ENCODE measurements around the gene ZSWIM5.

The ZSWIM5 gene

DNA sequence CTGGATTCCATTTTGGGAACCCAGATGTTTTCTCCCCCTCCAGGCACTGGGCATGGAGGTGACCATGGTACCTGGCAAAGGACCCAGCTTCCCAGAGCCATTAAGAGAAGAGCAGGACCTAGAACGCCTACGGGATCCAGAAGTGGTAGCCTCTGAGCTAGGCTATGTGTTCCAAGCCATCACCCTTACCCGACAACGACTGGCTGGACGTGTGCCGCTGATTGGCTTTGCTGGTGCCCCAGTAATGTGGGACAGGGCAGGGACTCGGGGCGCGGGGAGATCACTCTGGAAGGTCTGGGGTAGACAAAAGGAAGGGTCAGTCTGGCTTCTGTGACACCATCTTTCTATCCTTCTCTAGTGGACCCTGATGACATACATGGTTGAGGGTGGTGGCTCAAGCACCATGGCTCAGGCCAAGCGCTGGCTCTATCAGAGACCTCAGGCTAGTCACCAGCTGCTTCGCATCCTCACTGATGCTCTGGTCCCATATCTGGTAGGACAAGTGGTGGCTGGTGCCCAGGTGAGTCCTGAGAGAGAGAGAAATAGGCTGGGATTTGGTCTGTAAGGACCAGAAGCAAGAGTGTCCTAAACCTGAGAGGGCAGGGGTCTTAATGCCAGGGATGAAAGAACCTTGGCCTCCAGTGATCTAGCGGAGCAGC, 192.7 kb downstream of the ZSWIM5 start:
- Mint-ChIP-seq H3K36me3 (peaks cover 37% of the 10 kb centered on the region), H3K4me3 (peak overlapping the region; percentile 78), H3K4me1 (peaks cover 56% of the 10 kb centered on the region), H3K9me3 (no peaks in the 10 kb centered on the region), H3K27ac (peak overlapping the region; percentile 94)
- DNase-seq (ENCODE audit: low spot score in 2 of 2) (no peak), ATAC-seq (no peak)

DNA sequence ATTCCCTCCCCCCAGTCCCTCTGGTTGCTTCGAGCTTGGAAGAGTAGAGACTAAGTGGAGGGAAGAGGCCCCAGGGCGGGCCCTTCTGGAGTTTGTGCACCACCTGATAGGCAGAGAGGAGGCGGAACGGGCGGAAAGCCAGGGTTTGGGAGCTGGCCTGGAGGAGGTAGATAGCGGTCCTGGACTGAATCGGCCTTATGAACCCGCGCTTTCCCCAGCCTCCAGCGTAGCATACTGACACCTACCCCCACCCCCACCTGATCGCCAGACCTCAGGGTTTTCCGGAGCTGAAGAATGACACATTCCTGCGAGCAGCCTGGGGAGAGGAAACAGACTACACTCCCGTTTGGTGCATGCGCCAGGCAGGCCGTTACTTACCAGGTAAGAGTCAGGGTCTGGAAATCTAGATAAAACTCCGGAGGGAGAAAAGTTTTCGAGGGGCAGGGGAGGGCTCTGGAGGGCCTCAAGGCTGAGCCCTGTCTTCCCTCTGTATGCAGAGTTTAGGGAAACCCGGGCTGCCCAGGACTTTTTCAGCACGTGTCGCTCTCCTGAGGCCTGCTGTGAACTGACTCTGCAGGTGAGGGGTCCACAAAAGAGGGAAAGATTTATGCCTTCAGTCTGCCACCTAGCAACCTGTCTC, 193.6 kb downstream of the ZSWIM5 start:
- peaks cover 56% of the 10 kb centered on the region for H3K4me1 Mint-ChIP-seq

DNA sequence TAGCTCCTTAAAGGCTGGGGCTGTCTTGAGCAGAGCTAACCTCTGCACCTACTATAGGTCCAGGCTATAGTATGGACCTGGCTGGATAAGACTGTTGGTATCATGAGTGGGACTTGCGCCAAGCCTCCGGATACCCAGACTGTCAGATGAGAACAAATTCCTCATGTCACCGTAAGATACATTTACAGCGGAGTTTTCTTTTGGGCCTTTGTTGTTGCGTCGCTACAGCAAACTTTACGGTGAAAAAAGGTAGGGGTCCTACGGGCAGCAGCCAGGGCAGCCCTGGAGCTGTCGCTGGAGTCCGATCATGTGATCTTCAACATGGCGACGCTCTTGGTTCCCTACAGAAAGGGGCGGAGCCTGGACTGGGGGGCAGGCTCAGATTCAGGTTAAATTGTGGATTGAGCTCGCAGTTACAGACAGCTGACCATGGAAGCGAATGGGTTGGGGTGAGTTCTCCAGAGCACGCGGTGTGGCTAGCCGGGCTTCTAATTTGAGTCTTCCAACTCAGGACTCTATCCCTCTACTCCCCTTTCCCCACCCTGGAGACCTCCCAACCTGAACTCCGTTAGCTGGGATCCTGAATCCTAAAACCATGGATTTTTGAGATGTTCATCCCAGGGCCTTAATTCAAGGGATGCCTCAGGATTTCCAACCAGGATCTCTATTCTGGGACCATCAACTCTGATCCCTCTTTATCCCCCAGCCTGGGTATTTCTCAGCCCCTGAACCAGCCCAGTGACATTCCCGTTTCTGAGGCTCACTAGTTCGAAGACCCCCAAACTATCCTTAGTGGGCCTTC, 194.4 kb downstream of the ZSWIM5 start, which contains the start of gene UROD:
Gene UROD, plus strand, starts transcription at position 418 of the 802 bp plus-strand sequence. Its CDS starts 12 bp downstream, at position 430.
- Mint-ChIP-seq H3K4me3 (peak within 1 kb of the TSS; percentile 78), H3K4me1 (peaks cover 59% of the 10 kb centered on the region), H3K27ac (peak within 1 kb of the TSS; percentile 94), H3K36me3 (peaks cover 44% of the 10 kb centered on the region), H3K9me3 (no peaks in the 10 kb centered on the region)
- DNase-seq (ENCODE audit: low spot score in 2 of 2) (peak; percentile 73 to 92), ATAC-seq (peak; percentile 83)

More for the DNA sequence above, 193.6 kb downstream of the ZSWIM5 start:
- H3K36me3 Mint-ChIP-seq: peaks cover 39% of the 10 kb centered on the region
- no peak for DNase-seq (ENCODE audit: low spot score in 2 of 2)
- H3K4me3 Mint-ChIP-seq: peak overlapping the region; percentile 78
- peak; percentile 1 for ATAC-seq
- no peaks in the 10 kb centered on the region for H3K9me3 Mint-ChIP-seq
- peak overlapping the region; percentile 94 for H3K27ac Mint-ChIP-seq

DNA sequence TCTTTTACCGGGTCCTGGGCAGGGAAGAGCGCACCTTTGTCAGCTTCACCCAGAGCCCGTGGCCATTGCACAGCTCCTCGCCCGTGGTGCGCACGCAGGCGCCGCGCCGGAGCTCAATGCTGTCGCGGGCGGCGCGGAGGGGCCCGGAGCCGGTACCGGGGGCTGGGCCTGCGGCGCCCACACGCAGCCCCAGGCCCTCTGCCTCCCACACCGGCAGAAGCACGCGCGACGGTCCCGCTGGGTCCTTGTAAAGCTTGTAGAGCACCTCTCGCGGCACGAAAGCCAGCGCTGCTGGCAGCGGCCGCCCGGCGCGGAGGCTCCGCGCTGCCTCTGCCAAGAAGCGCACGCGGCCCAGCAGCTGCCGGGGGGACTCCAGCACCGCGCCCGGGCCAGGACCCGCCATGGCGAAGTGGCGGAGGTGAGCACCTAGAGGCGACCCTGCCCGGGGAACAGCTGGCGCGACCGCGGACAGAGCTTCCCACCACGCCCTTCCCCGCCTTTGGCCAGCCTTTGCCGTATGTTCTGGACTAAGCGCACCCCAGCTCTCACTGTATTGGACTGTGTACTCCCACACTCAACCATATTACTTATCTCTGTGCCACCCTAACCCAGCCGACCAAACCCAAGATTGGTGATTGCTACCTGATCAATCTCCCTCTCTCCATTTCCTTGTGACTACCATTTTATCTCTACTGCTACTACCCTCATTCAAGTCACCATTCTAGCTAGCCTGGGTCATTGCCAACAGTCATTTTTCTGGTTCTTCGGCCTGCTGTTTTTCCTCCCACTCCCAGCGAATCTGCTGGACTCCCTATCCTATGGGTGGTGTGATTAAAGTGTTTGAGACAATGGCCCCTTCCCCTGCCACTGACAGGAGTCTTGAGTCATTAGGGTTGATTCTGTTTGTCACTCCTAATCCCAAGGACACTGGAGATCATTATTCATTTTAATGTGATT, 195.3 kb downstream of the ZSWIM5 start, which contains the start of gene HECTD3:
Gene HECTD3, minus strand, starts transcription at position 470 of the 957 bp plus-strand sequence. Its CDS starts 67 bp downstream, at position 403.
- Mint-ChIP-seq H3K4me1 (peaks cover 59% of the 10 kb centered on the region), H3K4me3 (peak within 1 kb of the TSS; percentile 78), H3K36me3 (peaks cover 53% of the 10 kb centered on the region), H3K27ac (peak within 1 kb of the TSS; percentile 94), H3K9me3 (no peaks in the 10 kb centered on the region)
- DNase-seq (ENCODE audit: low spot score in 2 of 2) (peak; percentile 53 to 88), ATAC-seq (peak; percentile 85)

DNA sequence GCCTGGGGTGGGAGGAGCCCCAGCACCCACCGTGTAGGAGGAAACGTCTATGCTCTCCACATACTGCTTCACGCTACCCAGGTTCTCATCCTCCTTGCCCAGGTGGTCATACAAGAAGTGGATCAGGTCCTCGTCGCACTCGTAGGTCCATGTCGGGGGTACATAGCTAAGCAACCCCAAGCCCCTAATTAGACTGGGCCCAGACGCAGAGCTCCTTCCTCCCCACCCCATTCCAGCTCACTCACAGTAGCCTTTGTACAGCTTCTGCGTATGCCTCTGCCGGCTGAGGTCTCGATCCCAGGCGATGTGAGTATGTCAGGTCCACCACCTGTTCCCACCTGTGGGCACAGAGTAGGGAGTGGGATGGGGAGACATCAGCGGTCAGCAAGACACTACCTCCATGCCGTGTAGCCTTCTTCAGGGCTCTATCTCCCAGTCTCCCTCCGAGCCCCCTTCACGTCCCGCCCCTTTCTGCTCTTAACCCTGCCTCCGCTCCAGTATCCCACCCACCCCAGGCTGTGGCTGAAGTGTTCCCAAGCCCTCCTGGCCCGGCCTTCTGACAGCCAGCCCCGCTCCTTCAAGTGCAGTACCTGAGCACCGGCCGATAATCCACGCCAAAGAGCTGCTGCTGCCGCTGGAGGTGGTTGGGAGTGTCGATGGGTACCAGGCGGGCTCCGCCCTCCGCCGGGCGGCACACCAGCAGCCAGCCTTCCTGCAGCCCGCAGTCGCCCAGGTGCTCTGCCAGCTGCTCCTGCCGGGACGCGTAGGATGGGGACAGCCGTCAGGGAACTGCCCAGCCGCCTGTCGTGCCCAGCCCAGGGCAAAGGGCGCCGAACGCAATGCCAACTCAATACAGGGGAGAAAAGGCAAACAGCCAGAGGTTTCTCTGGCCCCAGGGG, 196.2 kb downstream of the ZSWIM5 start:
- ATAC-seq (no peak), DNase-seq (ENCODE audit: low spot score in 2 of 2) (no peak)
- H3K9me3 Mint-ChIP-seq: no peaks in the 10 kb centered on the region
- H3K27ac Mint-ChIP-seq: peak overlapping the region; percentile 94
- H3K4me1 Mint-ChIP-seq: peaks cover 59% of the 10 kb centered on the region
- H3K4me3 Mint-ChIP-seq: peak overlapping the region; percentile 78
- H3K36me3 Mint-ChIP-seq: peaks cover 59% of the 10 kb centered on the region

DNA sequence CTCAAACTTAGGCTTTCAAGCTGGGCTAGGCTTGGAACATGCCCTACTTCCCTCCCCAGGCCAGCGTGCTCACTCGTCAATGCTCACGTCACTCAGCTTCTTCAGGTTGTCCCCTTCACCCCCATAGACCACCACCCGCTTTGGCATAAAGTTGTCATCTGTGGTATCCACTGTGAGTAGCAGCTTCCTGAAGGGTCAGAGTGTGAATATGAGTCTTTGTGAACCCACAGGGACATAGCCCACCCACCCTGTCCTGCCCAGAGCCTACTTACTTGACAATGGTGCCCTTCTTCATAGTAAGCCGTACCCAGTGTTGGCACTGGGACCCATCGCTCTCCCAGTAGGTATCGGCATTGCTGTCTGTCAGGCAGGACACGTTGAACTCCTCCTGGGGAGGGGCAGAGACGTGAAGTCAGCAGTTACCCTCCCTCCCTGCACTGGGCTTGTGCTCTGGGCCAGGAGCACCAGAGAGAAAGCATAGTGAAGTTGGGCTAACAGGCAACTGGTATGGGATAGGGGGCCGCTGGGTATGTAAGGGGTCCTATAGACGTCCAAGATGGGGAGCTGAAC, 197.0 kb downstream of the ZSWIM5 start:
- H3K4me3 Mint-ChIP-seq: peak overlapping the region; percentile 78
- ATAC-seq: no peak
- no peaks in the 10 kb centered on the region for H3K9me3 Mint-ChIP-seq
- peak overlapping the region; percentile 94 for H3K27ac Mint-ChIP-seq
- DNase-seq (ENCODE audit: low spot score in 2 of 2): no peak
- H3K36me3 Mint-ChIP-seq: peaks cover 59% of the 10 kb centered on the region
- peaks cover 55% of the 10 kb centered on the region for H3K4me1 Mint-ChIP-seq

DNA sequence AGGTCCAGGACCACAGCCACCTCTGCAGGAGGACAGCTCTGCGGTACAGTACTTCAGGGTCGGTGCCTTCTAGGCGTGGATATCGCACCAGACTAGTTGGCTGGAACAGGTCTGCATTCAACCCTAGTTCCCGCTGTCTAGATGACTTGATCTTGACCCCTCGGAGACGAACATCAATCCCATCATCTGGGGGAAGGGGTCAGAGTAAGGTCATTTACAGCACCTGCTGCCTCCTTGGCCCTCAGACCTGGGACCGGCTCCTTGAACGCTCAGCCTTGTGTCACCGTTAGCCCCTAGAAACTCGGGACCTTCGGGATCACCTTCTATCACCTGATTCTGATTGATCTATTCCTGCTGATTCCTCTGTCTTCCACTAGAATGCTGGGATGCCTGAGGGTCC, 197.9 kb downstream of the ZSWIM5 start:
- Mint-ChIP-seq H3K36me3 (peaks cover 59% of the 10 kb centered on the region), H3K4me3 (no peak overlapping the region)

DNA sequence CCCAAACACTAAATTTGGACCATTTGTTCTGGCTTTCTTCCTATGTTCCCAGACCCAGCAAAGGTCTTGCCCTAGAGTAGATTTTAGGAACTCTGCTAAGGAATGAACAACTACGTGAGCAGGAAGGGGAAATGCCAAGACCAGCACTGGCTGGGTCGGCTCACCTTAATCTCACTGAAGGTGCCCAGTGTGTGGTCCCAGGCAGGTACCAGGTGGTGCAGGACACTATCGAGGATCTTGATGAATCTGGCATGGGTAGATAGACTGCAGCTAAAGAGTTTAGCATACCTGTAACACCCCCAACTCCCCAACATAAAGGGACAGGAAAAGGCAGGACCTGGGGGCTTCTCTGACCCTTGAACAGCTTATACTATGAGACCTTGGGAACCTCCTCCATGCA, 198.3 kb downstream of the ZSWIM5 start:
- DNase-seq (ENCODE audit: low spot score in 2 of 2) (no peak), ATAC-seq (no peak)
- H3K4me1 Mint-ChIP-seq: peaks cover 42% of the 10 kb centered on the region
- H3K4me3 Mint-ChIP-seq: no peak overlapping the region
- no peaks in the 10 kb centered on the region for H3K9me3 Mint-ChIP-seq
- H3K27ac Mint-ChIP-seq: peak overlapping the region; percentile 30
- H3K36me3 Mint-ChIP-seq: peaks cover 63% of the 10 kb centered on the region

More for the DNA sequence above, 197.9 kb downstream of the ZSWIM5 start:
- no peak overlapping the region for H3K27ac Mint-ChIP-seq
- DNase-seq (ENCODE audit: low spot score in 2 of 2) (no peak), ATAC-seq (no peak)
- H3K4me1 Mint-ChIP-seq: peaks cover 46% of the 10 kb centered on the region
- no peaks in the 10 kb centered on the region for H3K9me3 Mint-ChIP-seq

DNA sequence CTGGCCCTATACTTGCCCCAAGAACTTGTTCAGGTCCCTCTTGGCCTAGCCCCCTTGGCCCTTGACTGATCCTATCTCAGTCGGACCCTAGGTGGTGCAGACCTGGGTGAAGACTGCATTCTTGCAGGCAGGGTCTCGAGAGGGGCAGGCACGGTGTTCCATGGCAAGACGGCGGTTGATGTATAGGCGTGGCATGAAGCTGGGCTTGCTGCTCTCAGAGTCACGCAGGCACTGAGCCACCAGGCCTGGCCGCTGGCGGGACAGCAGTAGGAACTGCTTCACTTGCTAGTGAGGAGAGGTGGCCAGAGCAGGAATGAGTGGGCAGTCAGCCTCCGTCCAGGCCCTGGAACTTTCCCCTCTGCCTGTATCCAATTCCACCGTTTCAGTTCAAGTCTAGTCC, 199.1 kb downstream of the ZSWIM5 start:
- H3K27ac Mint-ChIP-seq: peak overlapping the region; percentile 30
- DNase-seq (ENCODE audit: low spot score in 2 of 2) (no peak), ATAC-seq (no peak)
- H3K36me3 Mint-ChIP-seq: peaks cover 65% of the 10 kb centered on the region
- H3K4me1 Mint-ChIP-seq: peaks cover 35% of the 10 kb centered on the region
- H3K9me3 Mint-ChIP-seq: no peaks in the 10 kb centered on the region
- H3K4me3 Mint-ChIP-seq: no peak overlapping the region

DNA sequence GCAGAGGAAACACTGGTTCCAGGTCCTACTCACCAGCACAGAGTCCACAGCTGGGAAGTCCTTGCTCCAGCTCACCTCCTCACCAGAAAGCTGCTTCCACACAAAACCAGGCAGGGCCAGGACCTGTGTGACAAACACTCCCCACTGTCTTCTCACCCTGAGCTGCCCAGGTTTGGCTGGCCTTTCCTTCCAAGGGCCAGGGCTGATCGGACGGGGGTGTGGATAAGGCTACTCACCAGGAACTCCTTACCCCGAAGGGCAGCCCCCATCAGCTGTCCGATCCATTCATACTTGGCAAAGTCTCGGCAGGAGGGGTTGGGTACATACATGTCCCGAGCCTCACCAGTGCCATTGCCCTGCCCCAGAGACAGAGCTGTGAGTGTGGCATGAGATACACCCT, 200.6 kb downstream of the ZSWIM5 start:
- ATAC-seq (no peak), DNase-seq (ENCODE audit: low spot score in 2 of 2) (no peak)
- Mint-ChIP-seq H3K36me3 (peaks cover 61% of the 10 kb centered on the region), H3K4me3 (no peak overlapping the region), H3K9me3 (no peaks in the 10 kb centered on the region), H3K4me1 (peaks cover 31% of the 10 kb centered on the region), H3K27ac (peak overlapping the region; percentile 1)

DNA sequence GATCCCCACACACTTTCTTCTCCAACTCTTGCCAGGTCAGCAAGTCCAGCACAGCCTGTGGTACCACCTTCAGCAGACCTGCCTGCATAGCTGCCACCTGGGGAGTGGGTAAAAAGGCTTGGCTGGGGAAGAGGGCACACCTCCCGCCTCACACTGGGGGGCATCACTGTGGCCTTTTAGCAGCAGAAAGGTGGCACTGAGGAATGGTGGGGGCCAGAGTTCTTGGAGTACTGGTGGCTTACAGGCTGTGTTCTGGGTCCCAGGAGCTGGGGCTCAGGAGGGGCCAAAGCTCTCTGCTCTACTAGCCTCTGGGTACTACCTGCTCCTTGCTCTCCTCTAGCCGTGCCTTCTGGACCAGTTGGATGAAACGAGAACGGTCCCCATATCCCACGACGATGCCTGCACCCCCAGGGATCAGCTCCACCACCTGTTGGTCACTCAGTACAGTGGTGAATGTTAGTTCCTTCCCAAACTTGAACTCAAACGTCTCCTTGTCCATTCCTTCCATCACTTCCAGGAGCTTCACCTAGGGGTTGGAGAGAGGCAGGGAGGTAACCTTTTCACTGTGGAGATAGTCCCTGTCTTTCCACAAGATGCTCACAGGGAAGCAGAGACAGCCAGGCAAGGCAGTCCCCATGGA, 202.0 kb downstream of the ZSWIM5 start:
- Mint-ChIP-seq H3K4me3 (no peak overlapping the region), H3K27ac (peak overlapping the region; percentile 0), H3K36me3 (peaks cover 61% of the 10 kb centered on the region), H3K9me3 (no peaks in the 10 kb centered on the region), H3K4me1 (peaks cover 24% of the 10 kb centered on the region)
- DNase-seq (ENCODE audit: low spot score in 2 of 2): no peak
- no peak for ATAC-seq

DNA sequence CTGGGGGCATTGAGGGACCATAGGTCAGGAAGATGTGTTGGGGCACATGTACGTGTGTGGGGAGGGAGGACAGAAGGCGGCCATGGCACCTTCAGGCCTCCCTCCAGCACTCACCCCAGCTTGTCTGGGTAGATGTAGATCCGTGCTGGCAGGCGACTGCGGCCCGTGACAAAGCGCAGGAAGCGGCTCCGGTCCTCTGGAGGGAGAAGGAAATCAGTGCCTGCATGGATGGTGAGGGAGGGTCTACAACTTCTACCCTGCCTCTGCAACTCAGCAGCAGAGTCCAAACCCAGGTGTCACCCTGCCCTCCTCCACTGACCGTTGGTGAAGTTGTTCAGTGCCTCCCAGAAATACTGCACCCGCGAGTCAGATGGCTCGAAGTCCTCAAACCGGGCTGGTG, 202.7 kb downstream of the ZSWIM5 start:
- ATAC-seq (no peak), DNase-seq (ENCODE audit: low spot score in 2 of 2) (no peak)
- Mint-ChIP-seq H3K27ac (peak overlapping the region; percentile 48), H3K36me3 (peaks cover 56% of the 10 kb centered on the region), H3K4me1 (peaks cover 17% of the 10 kb centered on the region), H3K9me3 (no peaks in the 10 kb centered on the region), H3K4me3 (no peak overlapping the region)
